Adrenal gland (tissue), 12 donors: ENCODE measurements around the gene DNAH8. TPM values are rescaled to one million over a fixed set of nuclear protein-coding genes. Genes with fewer than 3 reads are reported as not detected.

ENCODE experiments used
- DNase-seq, 7 donors: peaks; one replicate each; pipeline ENCODE4 v3.0.0-alpha.2; 2019 to 2020
- H3K27ac ChIP-seq, 5 donors: fragments of 200-600 bp; sonication (generic) in 4 of 5; 1 replicate in 3 of 5; 2 replicates in 2 of 5; pipeline versions ENCODE4 v1.5.1 to v1.8.0; 2016 to 2020; ENCODE audit warnings: mild to moderate bottlenecking in 1 of 5
- H3K27me3 ChIP-seq: fragments of 200-600 bp; 2 replicates; pipeline ENCODE4 v1.8.0; 2021
- H3K36me3 ChIP-seq, 2 donors: fragments of 200-600 bp; replicated peaks in 1 of 2; 1 replicate in 1 of 2; 2 replicates in 1 of 2; pipeline versions ENCODE4 v1.5.1 to v1.8.0; 2018 to 2022
- H3K4me1 ChIP-seq, 2 donors: fragments of 200-600 bp; replicated peaks in 1 of 2; 1 replicate in 1 of 2; 2 replicates in 1 of 2; pipeline versions ENCODE4 v1.5.1 to v1.8.0; 2018 to 2021
- H3K4me3 ChIP-seq, 4 donors: fragments of 200-600 bp; sonication (generic) in 3 of 4; one replicate each; pipeline ENCODE4 v1.5.1; 2016 to 2018
- H3K9me3 ChIP-seq, 3 donors: fragments of 200-600 bp; sonication (generic) in 1 of 3; replicated peaks in 1 of 3; 1 replicate in 2 of 3; 2 replicates in 1 of 3; pipeline versions ENCODE4 v1.5.1 to v1.8.0; 2016 to 2021
- POLR2A ChIP-seq, 2 donors: fragments of 450-650 bp; IDR thresholded peaks; one replicate each; pipeline ENCODE4 v1.6.1; 2017; ENCODE audit warnings: antibody characterized with exemption in 2 of 2, mild to moderate bottlenecking in 2 of 2, moderate library complexity in 1 of 2
- WGBS, 4 donors: extraction: QIAGEN DNeasy Blood & Tissue Kit in 2 of 4; methylation state at CpG; one replicate each; pipeline versions ENCODE4 v1.1.5 to v1.1.7; 2013 to 2017; 5-methylcytosine and 5-hydroxymethylcytosine counted together
- intact Hi-C, 2 donors: fragments of 100-400 bp; cut with DNase I; formaldehyde crosslinking; loops; one replicate each; pipeline versions ENCODE4 v1.14.1 to v1.15.0; 2022 to 2023
- polyA plus RNA-seq, 3 donors: library from polyadenylated mRNA; stranded (reverse); fragments of 200-250 nt in 2 of 3; fragments of 350-450 nt in 1 of 3; fragmentation: Illumina TruSeq in 1 of 3; extraction: RNeasy Lipid Tissue Mini Kit (QIAGEN cat#74804) in 1 of 3; gene quantifications; one replicate each; pipeline ENCODE4 v1.2.3, GENCODE V29; 2013 to 2014
- total RNA-seq, 9 donors: library from RNA; depleted of rRNA in 4 of 9; stranded (reverse); fragments of >200 nt in 4 of 9; fragments of 120-200 nt in 1 of 9; fragmentation: NEBNext Ultra II Directional in 1 of 9; extraction: Animal tissue kit (Norgen Biotek cat#: 25700) in 1 of 9; gene quantifications; one replicate each; pipeline versions ENCODE4 v1.1.0 to v1.2.4, GENCODE V29; 2013 to 2023
- TF ChIP-seq, protein P1 (sequence below), 6 experiments: fragments of 450-650 bp in 4 of 6; fragments of 200-600 bp in 2 of 6; sonication (generic) in 1 of 6; IDR thresholded peaks; 1 replicate in 5 of 6; 2 replicates in 1 of 6; pipeline versions ENCODE4 v1.5.1 to v1.8.0; 2016 to 2021; ENCODE audit warnings: antibody characterized with exemption in 6 of 6, mild to moderate bottlenecking in 2 of 6, moderate library complexity in 1 of 6
- donor health status: healthy with polysubstance abuse.
- donor health status: Bipolar disorder and iron deficiency.
- donor health status: DM: yes; HTN: yes; CAD: no.
- donor health status: DM: no; HTN: no; CAD: no.
- donor health status: DM: no; HTN: no; CAD: no.
- donor health status: DM: yes; HTN: yes; CAD: no.

DNAH8 gene
- total and polyA plus RNA-seq, 12 donors, result under 0.01 to 0.02 TPM; not detected in 10

GRCh38 chr6:38804358-38804757 is 89.2 kb downstream of the DNAH8 start:
- 47 to 67% (median 58%) methylated on average over 4 of the region's 4 CpGs for WGBS, 4 donors
- TF ChIP-seq, protein P1, sequence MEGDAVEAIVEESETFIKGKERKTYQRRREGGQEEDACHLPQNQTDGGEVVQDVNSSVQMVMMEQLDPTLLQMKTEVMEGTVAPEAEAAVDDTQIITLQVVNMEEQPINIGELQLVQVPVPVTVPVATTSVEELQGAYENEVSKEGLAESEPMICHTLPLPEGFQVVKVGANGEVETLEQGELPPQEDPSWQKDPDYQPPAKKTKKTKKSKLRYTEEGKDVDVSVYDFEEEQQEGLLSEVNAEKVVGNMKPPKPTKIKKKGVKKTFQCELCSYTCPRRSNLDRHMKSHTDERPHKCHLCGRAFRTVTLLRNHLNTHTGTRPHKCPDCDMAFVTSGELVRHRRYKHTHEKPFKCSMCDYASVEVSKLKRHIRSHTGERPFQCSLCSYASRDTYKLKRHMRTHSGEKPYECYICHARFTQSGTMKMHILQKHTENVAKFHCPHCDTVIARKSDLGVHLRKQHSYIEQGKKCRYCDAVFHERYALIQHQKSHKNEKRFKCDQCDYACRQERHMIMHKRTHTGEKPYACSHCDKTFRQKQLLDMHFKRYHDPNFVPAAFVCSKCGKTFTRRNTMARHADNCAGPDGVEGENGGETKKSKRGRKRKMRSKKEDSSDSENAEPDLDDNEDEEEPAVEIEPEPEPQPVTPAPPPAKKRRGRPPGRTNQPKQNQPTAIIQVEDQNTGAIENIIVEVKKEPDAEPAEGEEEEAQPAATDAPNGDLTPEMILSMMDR (IDR thresholded peaks at IDR 0.05), result no peak
- TF ChIP-seq POLR2A (IDR thresholded peaks at IDR 0.05), result no peak
- H3K27me3 ChIP-seq, result no peaks in the 10 kb centered on the region
- no peak for DNase-seq
- intact Hi-C loops, result no loop called here
- no peaks in the 10 kb centered on the region for H3K4me1 ChIP-seq
- no peaks in the 10 kb centered on the region for H3K9me3 ChIP-seq
- H3K4me3 ChIP-seq, result no peak overlapping the region
- no peak overlapping the region for H3K27ac ChIP-seq
- no peaks in the 10 kb centered on the region for H3K36me3 ChIP-seq

DNA sequence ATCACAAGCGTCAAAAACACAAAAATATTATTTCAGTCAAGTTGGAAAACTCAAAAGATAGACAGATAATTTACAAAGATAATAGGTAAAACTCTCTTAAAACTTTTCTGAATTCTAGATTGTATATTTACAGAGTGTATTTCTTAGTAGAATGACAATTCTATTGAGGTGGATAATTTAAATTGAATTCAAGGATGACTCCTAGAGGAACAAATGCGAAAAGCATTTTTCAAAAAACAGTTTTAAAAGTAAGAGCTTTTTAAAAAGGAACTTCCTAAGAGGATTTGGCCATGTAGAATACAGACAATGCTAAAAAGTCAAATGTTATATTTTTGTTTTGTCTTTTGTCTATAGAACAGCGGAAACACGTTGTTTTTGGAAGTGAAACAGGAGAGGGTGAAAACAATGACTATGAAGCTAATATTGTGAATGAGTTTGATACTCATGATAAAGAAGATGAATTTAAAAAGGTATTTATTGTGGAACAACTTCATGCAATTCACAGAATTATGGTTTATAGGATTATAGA is 90.1 kb downstream of the DNAH8 start:
- TF ChIP-seq POLR2A (IDR thresholded peaks at IDR 0.05), result no peak
- TF ChIP-seq, protein P1 (IDR thresholded peaks at IDR 0.05), result no peak
- Histone ChIP-seq H3K4me1 (no peaks in the 10 kb centered on the region), H3K9me3 (no peaks in the 10 kb centered on the region), H3K27ac (no peak overlapping the region), H3K36me3 (no peaks in the 10 kb centered on the region), H3K27me3 (no peaks in the 10 kb centered on the region), H3K4me3 (no peak overlapping the region)
- intact Hi-C loops, result no loop called here
- WGBS, 4 donors, result 68 to 76% (median 74%) methylated on average over 4 of the region's 4 CpGs
- DNase-seq, result no peak

DNA sequence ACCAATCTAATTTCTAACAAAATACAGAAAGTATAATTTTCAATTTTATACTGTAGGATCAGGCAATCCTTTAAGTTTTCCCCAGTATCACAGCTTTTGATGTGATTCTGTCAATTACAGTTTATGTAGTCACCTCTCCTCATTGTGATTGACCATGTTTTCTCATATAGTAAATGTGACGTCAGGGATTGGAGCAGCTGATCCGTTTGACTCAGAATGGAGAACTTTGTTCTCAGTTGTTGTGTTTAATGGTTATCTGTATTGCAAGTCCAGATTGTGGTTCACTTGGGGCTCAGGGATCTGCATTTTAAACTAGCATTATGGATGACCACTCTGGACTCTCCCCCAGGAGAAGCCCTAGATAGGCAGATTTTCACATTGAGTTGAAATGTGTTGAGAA is 90.6 kb downstream of the DNAH8 start:
- TF ChIP-seq, protein P1 (IDR thresholded peaks at IDR 0.05), result no peak
- no peak for TF ChIP-seq POLR2A (IDR thresholded peaks at IDR 0.05)
- Histone ChIP-seq H3K27ac (no peak overlapping the region), H3K36me3 (no peaks in the 10 kb centered on the region), H3K4me3 (no peak overlapping the region), H3K4me1 (no peaks in the 10 kb centered on the region), H3K27me3 (no peaks in the 10 kb centered on the region), H3K9me3 (no peaks in the 10 kb centered on the region)
- no peak for DNase-seq
- intact Hi-C loops, result no loop called here
- 40 to 55% (median 48%) methylated on average over 2 of the region's 2 CpGs for WGBS, 4 donors

DNA sequence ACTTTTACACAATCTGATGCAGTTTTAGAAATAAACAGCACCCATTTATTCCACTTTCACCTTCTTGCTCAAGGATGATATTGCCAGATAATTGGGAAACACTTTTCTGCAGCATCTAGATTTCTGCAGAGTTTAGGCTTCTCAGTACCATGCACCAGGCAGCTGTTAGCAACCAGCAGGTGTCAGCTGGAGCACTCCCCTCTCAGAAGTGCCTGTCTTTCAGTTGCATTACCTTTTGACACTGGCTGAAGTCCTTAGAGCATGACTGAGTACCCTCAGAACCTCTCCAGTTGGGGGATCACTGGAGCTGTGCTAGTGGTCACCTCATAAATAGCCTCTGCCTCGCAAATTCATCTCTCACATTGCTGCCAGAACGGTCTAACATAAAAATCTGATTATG is 91.2 kb downstream of the DNAH8 start:
- intact Hi-C loops, result no loop called here
- no peak overlapping the region for H3K4me3 ChIP-seq
- H3K4me1 ChIP-seq, result no peaks in the 10 kb centered on the region
- WGBS, 4 donors, result 47 to 74% (median 52%) methylated on average over 2 of the region's 2 CpGs
- no peaks in the 10 kb centered on the region for H3K36me3 ChIP-seq
- H3K27ac ChIP-seq, result no peak overlapping the region
- H3K9me3 ChIP-seq, result no peaks in the 10 kb centered on the region
- TF ChIP-seq POLR2A (IDR thresholded peaks at IDR 0.05), result no peak
- TF ChIP-seq, protein P1 (IDR thresholded peaks at IDR 0.05), result no peak
- no peaks in the 10 kb centered on the region for H3K27me3 ChIP-seq
- no peak for DNase-seq
